ENCODE data around the gene BAG2.

GRCh38 chr6:57138026-57138425, 34.1 kb upstream of the BAG2 start:
- no peak for TF ChIP-seq CTCF (IDR thresholded peaks at IDR 0.05)
- TF ChIP-seq POLR2A (IDR thresholded peaks at IDR 0.05): no peak
